ENCODE measurements around the gene AGFG2. TPM values are rescaled to one million over a fixed set of nuclear protein-coding genes. Genes with fewer than 3 reads are reported as not detected.
A peak's percentile ranks its signal among the peaks of the same experiment; 100 is the strongest.

The AGFG2 gene
- polyA plus RNA-seq, 2 of the 4 experiments (the other 2 are of a cell fraction): 16.0 to 31.8 TPM

GRCh38 chr7:100516135-100516812 lies 22.7 kb upstream of the AGFG2 start:
- ChIA-PET POLR2A (no interaction called here), CTCF (interaction anchor here (0.6 to 2.6 kb wide), 3 partner anchors 11 to 102 kb away, joined by 3 to 16 read pairs (median 10); no protein-coding TSS in a partner anchor)
- Histone ChIP-seq H3K4me3 (no peak overlapping the region), H3K9me3 (no peaks in the 10 kb centered on the region), H3K4me2 (no peak overlapping the region), H3K4me1 (peaks cover 8% of the 10 kb centered on the region), H3K27ac (peak overlapping the region in 1 of 2 experiments; percentile 46; a peak in 3 of 6 replicates)
- no peak for TF ChIP-seq RAD21 (conservative IDR thresholded peaks at IDR 0.05 in 1 of 2, IDR thresholded peaks at IDR 0.05 in 1 of 2)
- no peak for TF ChIP-seq HOXA7 (CRISPR knock-in tag; IDR thresholded peaks at IDR 0.05)
- TF ChIP-seq, protein P1, sequence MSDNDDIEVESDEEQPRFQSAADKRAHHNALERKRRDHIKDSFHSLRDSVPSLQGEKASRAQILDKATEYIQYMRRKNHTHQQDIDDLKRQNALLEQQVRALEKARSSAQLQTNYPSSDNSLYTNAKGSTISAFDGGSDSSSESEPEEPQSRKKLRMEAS (IDR thresholded peaks at IDR 0.05): no peak
- no peak for TF ChIP-seq JUNB (IDR thresholded peaks at IDR 0.05)
- no peak for TF ChIP-seq HOXB5 (CRISPR knock-in tag; IDR thresholded peaks at IDR 0.05)
- TF ChIP-seq FOXS1 (CRISPR knock-in tag; IDR thresholded peaks at IDR 0.05): no peak
- TF ChIP-seq TP53 (CRISPR knock-in tag; IDR thresholded peaks at IDR 0.05): no peak
- ATAC-seq (peak in 1 of 2 experiments; percentile 51; a peak in 3 of 6 replicates), DNase-seq (ENCODE audit: low read depth in 1 of 2, low spot score in 1 of 2) (peak in 1 of 2 experiments; percentile 14), FAIRE-seq (no peak)
- 69% methylated on average over 4 of the region's 4 CpGs for WGBS (ENCODE audit: missing lambda C conversion rate)

GRCh38 chr7:100517305-100517704 lies 21.7 kb upstream of the AGFG2 start:
- ATAC-seq: no peak
- no peak for FAIRE-seq
- Histone ChIP-seq H3K9me3 (no peaks in the 10 kb centered on the region), H3K4me2 (no peak overlapping the region), H3K4me1 (peaks cover 8% of the 10 kb centered on the region), H3K4me3 (no peak overlapping the region), H3K27ac (no peak overlapping the region)
- DNase-seq (ENCODE audit: low read depth in 1 of 2, low spot score in 1 of 2): no peak
- 60% methylated on average over 2 of the region's 2 CpGs for WGBS (ENCODE audit: missing lambda C conversion rate)
- TF ChIP-seq ZC3H11A (IDR thresholded peaks at IDR 0.05): no peak
- TF ChIP-seq ESRRA (IDR thresholded peaks at IDR 0.05; ENCODE audit: borderline replicate concordance, low read length): no peak
- TF ChIP-seq SMC3 (IDR thresholded peaks at IDR 0.05): no peak
- no peak for TF ChIP-seq FOSL2 (IDR thresholded peaks at IDR 0.05)
- TF ChIP-seq FOSL2 (CRISPR knock-in tag; IDR thresholded peaks at IDR 0.05): no peak
- no peak for TF ChIP-seq CEBPB (IDR thresholded peaks at IDR 0.05)
- TF ChIP-seq, protein P2, sequence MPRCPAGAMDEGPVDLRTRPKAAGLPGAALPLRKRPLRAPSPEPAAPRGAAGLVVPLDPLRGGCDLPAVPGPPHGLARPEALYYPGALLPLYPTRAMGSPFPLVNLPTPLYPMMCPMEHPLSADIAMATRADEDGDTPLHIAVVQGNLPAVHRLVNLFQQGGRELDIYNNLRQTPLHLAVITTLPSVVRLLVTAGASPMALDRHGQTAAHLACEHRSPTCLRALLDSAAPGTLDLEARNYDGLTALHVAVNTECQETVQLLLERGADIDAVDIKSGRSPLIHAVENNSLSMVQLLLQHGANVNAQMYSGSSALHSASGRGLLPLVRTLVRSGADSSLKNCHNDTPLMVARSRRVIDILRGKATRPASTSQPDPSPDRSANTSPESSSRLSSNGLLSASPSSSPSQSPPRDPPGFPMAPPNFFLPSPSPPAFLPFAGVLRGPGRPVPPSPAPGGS (IDR thresholded peaks at IDR 0.05): no peak
- TF ChIP-seq RAD21 (conservative IDR thresholded peaks at IDR 0.05 in 1 of 2, IDR thresholded peaks at IDR 0.05 in 1 of 2): no peak
- TF ChIP-seq ZNF302 (CRISPR knock-in tag; IDR thresholded peaks at IDR 0.05): no peak
- ChIA-PET POLR2A (no interaction called here), CTCF (interaction anchor here (1.3 to 2.6 kb wide), 4 partner anchors 10 to 48 kb away, joined by 5 to 16 read pairs (median 8); no protein-coding TSS in a partner anchor)

- TF ChIP-seq, protein P3, sequence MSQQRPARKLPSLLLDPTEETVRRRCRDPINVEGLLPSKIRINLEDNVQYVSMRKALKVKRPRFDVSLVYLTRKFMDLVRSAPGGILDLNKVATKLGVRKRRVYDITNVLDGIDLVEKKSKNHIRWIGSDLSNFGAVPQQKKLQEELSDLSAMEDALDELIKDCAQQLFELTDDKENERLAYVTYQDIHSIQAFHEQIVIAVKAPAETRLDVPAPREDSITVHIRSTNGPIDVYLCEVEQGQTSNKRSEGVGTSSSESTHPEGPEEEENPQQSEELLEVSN (IDR thresholded peaks at IDR 0.05; ENCODE audit: borderline replicate concordance, low read depth): no peak
- TF ChIP-seq EHMT2 (IDR thresholded peaks at IDR 0.05; ENCODE audit: low read depth) (no peak), MAFK (IDR thresholded peaks at IDR 0.05; ENCODE audit: partially characterized antibody) (no peak), CEBPB (IDR thresholded peaks at IDR 0.05) (no peak), ZFP36 (IDR thresholded peaks at IDR 0.05; ENCODE audit: borderline replicate concordance, partially characterized antibody) (no peak), ESRRA (IDR thresholded peaks at IDR 0.05; ENCODE audit: borderline replicate concordance, low read length) (no peak), RNF2 (IDR thresholded peaks at IDR 0.05; ENCODE audit: borderline replicate concordance, low read depth) (no peak), POLR2AphosphoS2 (conservative IDR thresholded peaks at IDR 0.05; ENCODE audit: low read length) (no peak), KDM5A (IDR thresholded peaks at IDR 0.05) (no peak), HEYL (CRISPR knock-in tag; IDR thresholded peaks at IDR 0.05) (no peak), CBX2 (IDR thresholded peaks at IDR 0.05; ENCODE audit: borderline replicate concordance, low read depth) (no peak), REST (IDR thresholded peaks at IDR 0.05) (no peak), EP300 (IDR thresholded peaks at IDR 0.05) (no peak), SMC3 (IDR thresholded peaks at IDR 0.05) (no peak), GATA3 (IDR thresholded peaks at IDR 0.05; ENCODE audit: borderline replicate concordance) (no peak)
- DNase-seq (ENCODE audit: low read depth in 1 of 2, low spot score in 1 of 2): no peak
- Histone ChIP-seq H3K4me1 (peaks cover 8% of the 10 kb centered on the region), H3K4me3 (no peak overlapping the region), H3K27ac (no peak overlapping the region), H3K9me3 (no peaks in the 10 kb centered on the region), H3K4me2 (no peak overlapping the region)
- no peak for FAIRE-seq
- ATAC-seq: no peak
- CTCF ChIA-PET: interaction anchor here (0.6 to 1.5 kb wide), 6 partner anchors 13 to 227 kb away, joined by 3 to 5 read pairs (median 4); no protein-coding TSS in a partner anchor
- POLR2A ChIA-PET: interaction anchor here (0.6 to 0.7 kb wide), 2 partner anchors 19 to 20 kb away, joined by 3 to 5 read pairs; partner anchors contain the start of gene AGFG2
- 84% methylated on average over 6 of the region's 6 CpGs for WGBS (ENCODE audit: missing lambda C conversion rate)
Observed at GRCh38 chr7:100519580-100519979, 19.4 kb upstream of the AGFG2 start.
